ENCODE data around the gene ADPGK. TPM values are rescaled to one million over a fixed set of nuclear protein-coding genes. Genes with fewer than 3 reads are reported as not detected.
"Not testable (repeated sequence)": the region's sequence is repeated elsewhere in the genome, so short reads cannot be mapped to it uniquely, and the experiment has no call there.

The ADPGK gene
- total RNA-seq, 1 donor from 2014 or later, result 88.1 TPM

- intact Hi-C loops (cut with micrococcal nuclease), result no loop called here
Measured at GRCh38 chr15:72758182-72758581, 25.4 kb downstream of the ADPGK start.

- intact Hi-C loops (cut with micrococcal nuclease), result no loop called here
Measured at GRCh38 chr15:72754096-72754495, 29.5 kb downstream of the ADPGK start.

GRCh38 chr15:72751751-72752455, 31.7 kb downstream of the ADPGK start:
- intact Hi-C loops (cut with micrococcal nuclease), result no loop called here

GRCh38 chr15:72749700-72750099, 33.9 kb downstream of the ADPGK start:
- intact Hi-C loops (cut with micrococcal nuclease), result no loop called here

GRCh38 chr15:72740219-72740618, 43.3 kb downstream of the ADPGK start:
- intact Hi-C loops (cut with micrococcal nuclease), result loop anchor here (1.0 to 2.0 kb wide), 4 partner anchors 17 to 311 kb away; partner anchors contain the start of genes ADPGK, BBS4 and HIGD2B

- intact Hi-C loops (cut with micrococcal nuclease), result no loop called here
Measured at GRCh38 chr15:72737723-72738122, 45.8 kb downstream of the ADPGK start.

- intact Hi-C loops (cut with micrococcal nuclease), result no loop called here
Measured at GRCh38 chr15:72737061-72737460, 46.5 kb downstream of the ADPGK start.

- intact Hi-C loops (cut with micrococcal nuclease), result no loop called here
Measured at GRCh38 chr15:72735111-72735510, 48.4 kb downstream of the ADPGK start.

- intact Hi-C loops (cut with micrococcal nuclease), result no loop called here
Measured at GRCh38 chr15:72733941-72734738, 49.4 kb downstream of the ADPGK start.

GRCh38 chr15:72732516-72732915, 51.0 kb downstream of the ADPGK start:
- intact Hi-C loops (cut with micrococcal nuclease), result no loop called here

- intact Hi-C loops (cut with micrococcal nuclease), result no loop called here
Measured at GRCh38 chr15:72732086-72732485, 51.5 kb downstream of the ADPGK start.

- intact Hi-C loops (cut with micrococcal nuclease), result loop anchor here (10.0 kb wide), 1 partner anchor 976 kb away; no protein-coding TSS in a partner anchor
Measured at GRCh38 chr15:72728821-72729220, 54.7 kb downstream of the ADPGK start.

GRCh38 chr15:72728249-72728648, 55.3 kb downstream of the ADPGK start:
- intact Hi-C loops (cut with micrococcal nuclease), result loop anchor here (10.0 kb wide), 1 partner anchor 977 kb away; no protein-coding TSS in a partner anchor

GRCh38 chr15:72727154-72727553, 56.4 kb downstream of the ADPGK start:
- intact Hi-C loops (cut with micrococcal nuclease), result loop anchor here (10.0 kb wide), 1 partner anchor 978 kb away; no protein-coding TSS in a partner anchor

- intact Hi-C loops (cut with micrococcal nuclease), result loop anchor here (10.0 kb wide), 1 partner anchor 979 kb away; no protein-coding TSS in a partner anchor
Measured at GRCh38 chr15:72725851-72726250, 57.7 kb downstream of the ADPGK start.

- intact Hi-C loops (cut with micrococcal nuclease), result loop anchor here (10.0 kb wide), 1 partner anchor 979 kb away; no protein-coding TSS in a partner anchor
Measured at GRCh38 chr15:72725446-72725845, 58.1 kb downstream of the ADPGK start.

- intact Hi-C loops (cut with micrococcal nuclease), result loop anchor here (5.0 to 10.0 kb wide), 3 partner anchors 163 to 981 kb away; no protein-coding TSS in a partner anchor
Measured at GRCh38 chr15:72724028-72724427, 59.5 kb downstream of the ADPGK start.

- intact Hi-C loops (cut with micrococcal nuclease), result loop anchor here (1.0 to 10.0 kb wide), 12 partner anchors 19 to 983 kb away; partner anchors contain the start of gene ADPGK
Measured at GRCh38 chr15:72722071-72722696, 61.4 kb downstream of the ADPGK start.

- intact Hi-C loops (cut with micrococcal nuclease), result not testable (repeated sequence)
Measured at GRCh38 chr15:72708551-72709303, 74.8 kb downstream of the ADPGK start.

- intact Hi-C loops (cut with micrococcal nuclease), result no loop called here
Measured at GRCh38 chr15:72706266-72706665, 77.3 kb downstream of the ADPGK start.
